HG03103 (cell line): Measurements from ENCODE around the gene DDX5.
"Not testable (repeated sequence)": the region's sequence is repeated elsewhere in the genome, so short reads cannot be mapped to it uniquely, and the experiment has no call there.

Source experiments
- ATAC-seq: cut with Tn5 transposase; IDR thresholded peaks from one replicate; pipeline ENCODE4 v1.9.1; 2021; ENCODE audit warnings: low read depth; ENCODE audit not compliant: unreplicated experiment

The DDX5 gene

GRCh38 chr17:64496348-64496785 lies 9.7 kb downstream of the DDX5 start:
- ATAC-seq: no peak

DNA sequence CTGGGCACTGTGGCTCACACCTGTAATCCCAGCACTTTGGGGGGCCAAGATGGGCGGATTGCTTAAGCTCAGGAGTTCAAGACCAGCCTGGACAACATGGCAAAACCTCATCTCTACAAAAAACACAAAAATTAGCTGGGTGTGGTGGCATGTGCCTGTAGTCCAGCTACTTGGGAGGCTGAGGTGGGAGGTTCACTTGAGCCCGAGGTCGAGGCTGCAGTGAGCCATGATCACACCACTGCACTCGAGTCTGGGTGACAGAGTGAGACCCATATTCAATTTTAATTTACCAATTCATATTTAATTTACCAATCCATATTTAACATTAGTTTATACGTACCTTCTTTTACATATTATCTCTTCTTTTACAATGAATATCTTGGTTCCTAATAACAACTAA lies 10.8 kb downstream of the DDX5 start:
- not testable (repeated sequence) for ATAC-seq

GRCh38 chr17:64494121-64494520 lies 12.0 kb downstream of the DDX5 start:
- ATAC-seq: no peak

DNA sequence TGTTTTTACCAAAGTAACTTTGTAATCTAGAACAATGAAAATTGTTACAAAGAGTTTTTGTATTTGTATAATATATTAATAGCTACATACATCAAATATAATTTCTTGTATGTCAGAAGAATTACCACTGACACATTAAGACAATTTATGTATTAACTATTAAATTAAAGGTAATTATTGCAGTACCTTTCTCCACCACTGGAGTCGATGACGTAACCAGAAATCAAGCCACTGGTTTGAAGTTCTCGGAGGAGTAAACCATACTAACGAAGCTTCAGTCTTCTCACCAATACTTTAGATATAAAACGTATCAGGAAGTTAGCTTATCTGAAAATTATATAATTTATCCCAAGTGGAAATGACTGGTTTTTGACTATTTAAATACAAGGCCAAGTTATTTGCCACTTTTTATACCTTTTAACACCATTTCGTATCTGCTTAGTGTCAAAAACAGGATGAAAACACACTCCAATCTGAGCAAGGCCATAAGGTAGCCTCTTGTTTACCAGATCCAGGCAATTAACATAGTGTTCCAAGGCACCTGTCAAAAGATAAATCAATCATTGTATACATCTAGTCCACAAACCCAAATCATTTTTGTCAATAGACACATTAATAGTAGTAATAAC lies 13.5 kb downstream of the DDX5 start:
- no peak for ATAC-seq

- no peak for ATAC-seq
Measured at GRCh38 chr17:64491994-64492393, 14.1 kb downstream of the DDX5 start.

DNA sequence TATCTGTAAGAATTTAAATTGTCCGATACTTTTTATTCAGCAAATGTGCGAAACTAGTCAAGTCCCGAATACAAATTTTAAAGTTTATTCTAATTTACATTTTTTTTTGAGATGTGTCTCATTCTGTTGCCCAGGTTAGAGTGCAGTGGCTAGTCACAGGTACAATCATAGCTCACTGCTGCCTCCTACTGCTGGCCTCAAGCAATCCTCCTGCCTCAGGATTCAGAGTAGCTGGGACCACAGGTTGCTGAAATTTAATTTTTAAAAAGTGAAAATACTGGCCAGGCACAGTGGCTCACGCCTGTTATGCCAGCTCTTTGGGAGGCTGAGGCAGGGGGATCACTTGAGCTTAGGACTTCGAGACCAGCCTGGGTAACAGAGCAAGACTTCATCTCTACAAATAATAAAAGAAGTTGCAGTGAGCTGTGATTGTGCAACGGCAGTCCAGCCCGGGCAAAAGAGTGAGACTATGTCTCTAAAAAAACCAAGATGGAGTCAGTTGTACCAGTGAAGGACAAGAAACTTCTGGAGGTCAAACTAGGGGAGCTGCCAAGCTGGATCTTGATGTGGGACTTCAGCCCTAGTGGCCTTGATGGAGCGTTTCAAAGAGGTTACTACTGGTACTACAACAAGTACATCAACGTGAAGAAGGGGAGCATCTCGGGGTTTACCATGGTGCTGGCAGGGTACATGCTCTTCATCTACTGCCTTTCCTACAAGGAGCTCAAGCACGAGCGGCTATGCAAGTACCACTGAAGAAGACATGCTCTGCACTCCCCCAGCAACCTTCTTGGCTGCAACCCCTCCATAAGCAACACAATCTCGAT lies 14.8 kb downstream of the DDX5 start:
- ATAC-seq: no peak

GRCh38 chr17:64488301-64488700 lies 17.8 kb downstream of the DDX5 start:
- no peak for ATAC-seq

- no peak for ATAC-seq
Measured at GRCh38 chr17:64484380-64484779, 21.7 kb downstream of the DDX5 start.

DNA sequence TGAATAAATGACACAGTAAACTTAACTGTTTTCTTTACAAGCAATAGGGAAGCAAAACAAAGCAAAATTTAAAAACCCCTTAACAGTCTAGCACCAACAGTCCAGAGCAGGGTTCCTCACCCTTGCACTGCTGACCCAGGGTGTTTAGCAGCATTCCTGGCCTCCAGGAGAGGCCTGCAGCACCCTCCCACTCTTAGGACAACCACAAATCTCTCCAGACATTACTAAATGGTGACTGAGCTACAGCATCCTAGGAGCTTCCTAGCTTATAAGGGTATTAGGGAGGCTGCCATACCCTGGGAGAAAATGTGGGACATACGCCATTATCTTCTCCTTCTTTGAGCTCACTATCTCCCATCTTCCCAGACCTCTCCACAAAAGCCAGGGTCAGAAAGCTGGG lies 25.1 kb downstream of the DDX5 start:
- no peak for ATAC-seq

DNA sequence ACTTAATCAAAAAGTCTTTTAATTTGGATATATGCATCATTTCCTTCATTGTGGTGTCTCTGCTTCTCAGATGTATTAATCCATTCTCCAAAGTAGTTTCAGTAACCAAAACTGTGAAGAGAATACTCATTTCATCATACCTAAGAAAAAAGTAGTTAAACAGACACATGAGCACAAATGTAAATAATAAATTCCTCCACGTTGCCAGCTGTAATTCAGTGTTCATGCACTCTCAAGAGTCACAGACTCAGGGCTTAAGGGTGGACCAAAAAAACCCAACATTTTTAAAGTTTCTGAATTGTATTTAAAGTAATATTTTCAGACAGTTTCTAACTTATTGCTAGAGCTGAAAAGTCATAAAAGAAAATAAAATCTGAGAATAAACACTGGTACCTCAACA lies 28.2 kb downstream of the DDX5 start:
- no peak for ATAC-seq

DNA sequence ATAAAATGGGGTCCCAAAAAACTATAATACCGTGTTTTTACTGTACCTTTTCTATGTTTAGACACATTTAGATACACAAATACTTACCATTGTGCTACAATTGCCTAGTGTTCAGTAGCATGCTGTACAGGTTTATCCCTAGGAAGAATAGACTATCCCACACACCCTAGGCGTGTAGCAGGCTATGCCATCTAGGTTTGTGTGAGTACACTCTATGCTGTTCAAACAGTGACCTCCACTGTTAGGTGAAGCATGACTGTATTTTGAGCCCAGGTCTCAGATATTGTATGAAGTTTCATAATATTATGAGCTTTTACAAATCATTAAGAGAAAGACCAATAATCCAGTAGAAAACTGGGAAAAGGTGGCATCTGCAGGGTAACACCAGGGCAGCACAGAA lies 33.5 kb downstream of the DDX5 start:
- ATAC-seq: no peak

DNA sequence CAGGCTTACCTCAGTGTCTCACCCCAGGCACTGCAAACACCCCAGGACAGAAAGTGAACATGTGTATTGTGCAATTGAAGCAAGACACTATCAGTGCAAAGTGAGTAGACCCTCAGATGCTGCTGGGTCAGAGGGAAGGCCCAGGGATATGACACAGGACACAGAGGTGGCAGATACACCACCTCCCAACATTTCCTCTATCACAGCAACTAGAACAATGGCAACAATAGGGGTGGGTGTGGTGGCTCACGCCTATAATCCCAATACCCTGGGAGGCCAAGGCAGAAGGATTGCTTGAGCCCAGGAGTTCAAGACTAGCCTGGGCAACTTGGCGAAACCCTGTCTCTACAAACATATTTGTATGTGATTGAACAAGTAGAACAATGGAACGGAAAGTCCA lies 34.6 kb downstream of the DDX5 start:
- no peak for ATAC-seq

DNA sequence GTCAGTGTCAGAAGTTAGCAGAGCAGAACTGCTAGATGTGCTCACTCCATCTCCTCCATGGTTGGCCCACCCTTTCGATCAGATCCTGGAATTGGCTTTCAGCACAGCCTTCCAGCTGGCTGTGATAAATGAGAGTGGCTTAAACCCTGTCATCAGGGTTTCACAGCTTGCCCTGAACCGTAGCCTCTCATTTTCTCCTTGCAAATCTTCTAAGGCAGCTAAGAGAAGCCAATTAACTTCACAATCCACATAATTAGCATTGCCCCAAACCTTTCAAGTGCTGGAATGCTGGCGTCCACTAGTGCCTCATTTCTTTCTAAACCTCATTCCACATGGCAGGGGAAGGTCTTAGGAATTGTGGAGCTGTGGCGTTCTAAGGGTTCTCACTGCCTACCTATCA lies 35.5 kb downstream of the DDX5 start:
- ATAC-seq: no peak

DNA sequence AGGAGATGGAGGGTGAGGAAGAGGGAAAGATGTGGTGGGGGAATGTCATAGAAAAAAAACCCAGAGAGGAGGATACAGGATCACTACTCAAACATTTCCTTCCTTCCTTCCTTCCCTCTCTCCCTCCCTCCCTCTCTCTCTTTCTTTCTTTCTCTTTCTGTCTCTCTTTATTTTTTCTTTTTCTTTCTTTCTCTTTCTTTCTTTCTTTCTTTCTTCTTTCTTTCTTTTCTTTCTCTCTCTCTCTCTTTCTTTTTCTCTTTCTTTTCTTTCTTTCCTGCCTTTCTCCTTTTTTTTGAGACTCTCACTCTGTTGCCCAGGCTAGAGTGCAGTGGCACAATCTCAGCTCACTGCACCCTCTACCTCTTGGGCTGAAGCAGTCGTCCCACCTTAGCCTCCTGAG lies 39.3 kb downstream of the DDX5 start:
- not testable (repeated sequence) for ATAC-seq

DNA sequence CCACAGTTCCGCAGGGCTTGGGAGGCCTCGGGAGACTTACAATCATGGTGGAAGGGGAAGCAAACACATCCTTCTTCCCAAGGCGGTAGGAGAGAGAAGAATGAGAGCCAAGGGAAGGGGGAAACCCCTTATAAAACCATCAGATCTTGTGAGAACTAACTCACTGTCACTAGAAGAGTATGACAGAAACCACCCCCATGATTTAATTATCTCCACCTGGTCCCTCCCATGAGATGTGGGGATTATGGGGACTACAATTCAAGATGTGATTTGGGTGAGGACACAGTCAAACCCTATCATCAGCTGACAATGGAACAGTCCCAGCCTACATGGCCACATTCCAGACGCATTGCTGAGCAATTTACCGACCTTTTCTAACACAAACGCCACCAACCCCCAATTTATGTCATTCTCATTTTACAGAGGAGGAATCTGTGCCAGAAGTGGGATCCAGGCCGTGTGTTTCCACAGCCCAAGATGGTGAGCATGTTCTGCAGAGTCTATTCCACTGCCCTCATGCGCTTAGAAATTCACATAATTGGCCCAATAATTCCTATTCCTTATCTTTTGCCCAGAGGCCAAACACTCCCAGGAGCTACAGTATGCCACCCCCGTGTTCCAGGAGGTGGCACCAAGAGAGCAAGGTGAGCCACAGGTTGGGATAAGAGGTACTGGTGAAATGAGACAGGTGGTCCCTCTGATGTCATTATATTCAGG lies 39.9 kb downstream of the DDX5 start:
- no peak for ATAC-seq

DNA sequence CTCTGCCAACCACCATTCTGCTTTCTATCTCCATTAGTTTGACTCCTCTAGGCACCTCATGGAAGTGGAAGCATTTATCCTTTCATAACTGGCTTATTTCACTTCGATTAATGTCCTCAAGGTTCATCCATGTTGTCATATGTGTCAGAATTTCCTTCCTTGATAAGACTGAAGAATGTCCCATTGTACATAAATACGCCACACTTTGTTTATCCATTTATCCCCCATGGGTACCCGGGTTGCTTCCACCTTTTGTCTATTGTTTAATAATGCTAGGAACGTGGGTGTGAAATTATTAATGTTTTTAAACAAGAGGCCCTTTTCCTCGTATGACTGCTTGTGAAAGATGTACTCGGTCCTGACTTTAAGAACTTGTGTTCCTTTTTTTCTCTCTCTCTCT lies 44.3 kb downstream of the DDX5 start:
- no peak for ATAC-seq

DNA sequence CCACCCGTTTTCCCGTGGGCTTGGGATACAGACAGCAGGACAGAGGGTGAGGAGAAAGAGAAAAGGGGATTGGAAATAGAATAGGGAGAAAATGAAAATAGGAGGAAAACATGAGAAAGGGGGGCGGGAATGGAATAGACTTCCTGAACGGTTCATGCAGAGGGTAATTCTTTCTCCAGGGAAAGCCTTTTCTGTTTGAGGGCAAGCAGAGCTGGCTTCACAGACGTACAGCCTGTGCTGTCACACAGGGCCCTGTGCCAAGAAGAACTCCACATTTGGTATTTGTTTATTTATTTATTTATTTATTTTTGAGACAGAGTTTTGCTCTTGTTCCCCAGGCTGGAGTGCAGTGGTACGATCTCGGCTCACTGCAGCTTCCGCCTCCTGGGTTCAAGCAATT lies 45.1 kb downstream of the DDX5 start:
- ATAC-seq: no peak

DNA sequence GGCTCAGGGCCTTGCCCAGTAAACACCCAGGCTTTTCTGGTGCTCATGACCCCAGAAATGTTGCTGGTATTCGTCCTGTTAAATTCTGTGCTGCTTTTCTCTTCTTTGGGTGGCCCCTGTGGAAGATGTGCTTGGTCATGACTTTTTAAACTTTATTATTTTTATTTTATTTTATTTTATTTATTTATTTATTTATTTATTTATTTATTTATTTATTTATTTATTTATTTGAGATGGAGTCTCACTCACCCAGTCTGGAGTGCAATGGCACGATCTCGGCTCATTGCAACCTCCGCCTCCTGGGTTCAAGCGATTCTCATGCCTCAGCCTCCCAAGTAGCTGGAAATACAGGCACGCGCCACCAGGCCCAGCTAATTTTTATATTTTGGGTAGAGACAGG lies 46.3 kb downstream of the DDX5 start:
- not testable (repeated sequence) for ATAC-seq

DNA sequence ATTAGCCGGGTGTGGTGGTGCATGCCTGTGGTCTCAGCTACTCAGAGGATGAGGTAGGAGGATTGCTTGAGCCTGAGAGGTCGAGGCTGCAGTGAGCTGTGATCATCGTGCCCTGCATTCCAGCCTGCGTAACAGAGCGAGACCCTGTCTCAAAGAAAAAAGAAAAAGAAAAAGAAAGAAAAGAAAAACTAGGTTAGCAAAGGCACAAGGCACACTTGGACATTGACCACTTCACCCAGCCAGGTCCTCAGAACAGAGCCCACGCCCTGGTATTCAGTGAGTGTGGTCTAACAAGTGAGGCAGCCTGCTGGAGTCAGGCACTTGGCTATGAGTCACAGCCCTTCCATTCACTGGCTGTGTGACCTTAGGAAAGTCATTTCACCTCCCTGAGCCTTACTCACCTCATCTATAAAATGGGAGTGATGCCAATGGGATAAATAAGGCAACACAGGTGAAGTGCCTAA lies 46.8 kb downstream of the DDX5 start:
- no peak for ATAC-seq

DNA sequence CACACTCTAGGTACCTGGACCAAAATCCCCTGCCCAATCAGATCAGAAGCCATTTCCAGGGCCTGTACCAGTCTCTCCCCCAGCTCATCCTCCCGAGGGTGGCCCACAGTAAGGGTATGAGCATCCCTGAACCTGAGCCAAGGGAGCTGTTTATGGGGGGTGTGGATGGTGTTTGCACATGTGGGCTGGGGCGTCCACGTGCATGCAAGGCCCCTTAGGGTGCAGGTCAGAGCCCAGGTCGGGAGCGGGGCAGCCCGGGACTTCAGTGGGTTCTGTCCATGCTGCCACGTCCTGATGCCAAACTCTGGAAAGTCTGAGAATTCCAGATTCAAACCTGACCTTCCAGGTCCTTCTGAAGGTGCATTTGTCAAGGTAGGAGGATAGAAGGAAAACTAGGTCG lies 47.3 kb downstream of the DDX5 start:
- ATAC-seq: no peak

DNA sequence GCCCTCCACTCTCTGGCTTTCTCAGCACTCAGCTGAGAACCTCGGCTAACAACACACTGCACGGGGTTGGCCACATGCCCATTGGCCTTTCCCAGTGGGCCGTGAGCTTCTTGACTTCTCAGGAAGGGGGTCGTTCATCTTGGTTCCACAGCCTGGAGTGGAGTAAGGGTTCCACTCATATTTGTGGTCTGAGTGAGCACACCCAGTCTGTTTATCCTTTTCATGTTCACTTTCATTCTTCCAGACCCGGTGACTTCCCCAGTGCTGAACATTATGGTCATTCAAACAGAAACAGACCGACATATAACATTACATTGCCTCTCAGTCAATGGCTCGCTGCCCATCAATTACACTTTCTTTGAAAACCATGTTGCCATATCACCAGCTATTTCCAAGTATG lies 48.9 kb downstream of the DDX5 start:
- no peak for ATAC-seq
